PC-9 (cell line): ENCODE results near the gene FAM120A. TPM values are rescaled to one million over a fixed set of nuclear protein-coding genes. Genes with fewer than 3 reads are reported as not detected.

Source experiments
- BruUV-seq: library from RNA; stranded (reverse); fragments of 400-500 nt; replicated peaks from 2 replicates; lab custom pipeline; 2021; lab: Mats Ljungman, UMichigan
- CTCF ChIA-PET: fragments of 300-600 bp; sonication (Branson Sonifier 250); formaldehyde crosslinking; loops from one replicate; lab custom pipeline; 2022; ENCODE audit warnings: antibody characterized with exemption; lab: Charles Lee
- POLR2A ChIA-PET: fragments of 300-600 bp; sonication (Branson Sonifier 250); formaldehyde crosslinking; loops from one replicate; lab custom pipeline; 2022; ENCODE audit warnings: antibody characterized with exemption; ENCODE audit not compliant: unreplicated experiment; lab: Charles Lee
- DNase-seq, 2 experiments: peaks; one replicate each; pipeline versions ENCODE4 v3.0.0 to v3.0.0-alpha.2; 2015 to 2022; ENCODE audit warnings: mixed read lengths in 1 of 2
- H2AFZ ChIP-seq: fragments of 200-600 bp; sonication (generic); 2 replicates; pipeline ENCODE4 v1.8.1; 2017; ENCODE audit warnings: antibody characterized with exemption
- H3F3A ChIP-seq: fragments of 200-600 bp; sonication (generic); 2 replicates; pipeline ENCODE4 v1.8.1; 2017; ENCODE audit warnings: antibody characterized with exemption, mild to moderate bottlenecking, low read depth; ENCODE audit not compliant: insufficient read depth
- H3K27ac ChIP-seq: fragments of 200-600 bp; sonication (generic); 2 replicates; pipeline ENCODE4 v1.6.1; 2016; ENCODE audit warnings: mixed run types
- H3K27me3 ChIP-seq: fragments of 200-600 bp; sonication (generic); 2 replicates; pipeline ENCODE4 v1.6.1; 2016; ENCODE audit warnings: low read depth, mixed run types; ENCODE audit not compliant: insufficient read depth
- H3K36me3 ChIP-seq: fragments of 200-600 bp; sonication (generic); 2 replicates; pipeline ENCODE4 v1.6.1; 2016; ENCODE audit warnings: low read depth, mixed run types
- H3K4me1 ChIP-seq: fragments of 200-600 bp; sonication (generic); replicated peaks from 2 replicates; pipeline ENCODE4 v1.6.1; 2016; ENCODE audit warnings: mixed run types; ENCODE audit not compliant: insufficient read depth
- H3K4me2 ChIP-seq: fragments of 200-600 bp; sonication (generic); 2 replicates; pipeline ENCODE4 v1.6.1; 2017; ENCODE audit warnings: mixed run types
- H3K4me3 ChIP-seq: fragments of 200-600 bp; sonication (generic); 2 replicates; pipeline ENCODE4 v1.6.1; 2016; ENCODE audit warnings: mixed run types
- H3K79me2 ChIP-seq: fragments of 200-600 bp; sonication (generic); 2 replicates; pipeline ENCODE4 v1.6.1; 2017; ENCODE audit warnings: low read depth, mixed run types
- H3K9me2 ChIP-seq: fragments of 200-600 bp; sonication (generic); 2 replicates; pipeline ENCODE4 v1.8.1; 2017; ENCODE audit warnings: mild to moderate bottlenecking; ENCODE audit not compliant: insufficient read depth
- H3K9me3 ChIP-seq: fragments of 200-600 bp; sonication (generic); 2 replicates; pipeline ENCODE4 v1.8.1; 2016; ENCODE audit warnings: low read depth; ENCODE audit not compliant: insufficient read depth
- H4K20me1 ChIP-seq: fragments of 200-600 bp; sonication (generic); 2 replicates; pipeline ENCODE4 v1.8.1; 2017; ENCODE audit not compliant: insufficient read depth
- CTCF ChIP-seq: fragments of 200-600 bp; sonication (generic); conservative IDR thresholded peaks from 2 replicates; pipeline ENCODE4 v1.6.1; 2017; ENCODE audit warnings: mixed run types, antibody characterized with exemption, mild to moderate bottlenecking, moderate library complexity
- EZH2 ChIP-seq: fragments of 200-600 bp; sonication (generic); IDR thresholded peaks from 2 replicates; pipeline ENCODE4 v1.8.0; 2017; ENCODE audit warnings: antibody characterized with exemption, low read depth
- intact Hi-C: fragments of 100-400 bp; cut with micrococcal nuclease; formaldehyde crosslinking; loops from one replicate; pipeline ENCODE4 v1.10.0; 2022; ENCODE audit not compliant: unreplicated experiment
- total RNA-seq: library from RNA; stranded (reverse); gene quantifications from 2 replicates; pipeline ENCODE4 v1.2.3, GENCODE V29; 2021

The FAM120A gene
- total RNA-seq, 1 experiment from 2014 or later = 171 TPM

GRCh38 chr9:93587284-93587650 is 135.8 kb downstream of the FAM120A start:
- Histone ChIP-seq H3K9me2 (no peaks in the 10 kb centered on the region), H3K27ac (no peak overlapping the region), H3F3A (no peaks in the 10 kb centered on the region), H3K27me3 (no peaks in the 10 kb centered on the region), H3K4me2 (no peak overlapping the region), H3K36me3 (no peaks in the 10 kb centered on the region), H3K9me3 (no peaks in the 10 kb centered on the region), H2AFZ (no peak overlapping the region), H3K4me3 (no peak overlapping the region), H3K79me2 (peaks cover 34% of the 10 kb centered on the region), H3K4me1 (no peaks in the 10 kb centered on the region), H4K20me1 (no peaks in the 10 kb centered on the region; the same call in none of the 2 replicates)
- intact Hi-C loops = no loop called here
- DNase-seq = no peak
- CTCF ChIA-PET = interaction anchor here (0.7 kb wide), 1 partner anchor 281 kb away, joined by 6 read pairs; no protein-coding TSS in a partner anchor
- no TSS peak for BruUV-seq
- TF ChIP-seq EZH2 (no peak), CTCF (no peak)
- POLR2A ChIA-PET = no interaction called here

DNA sequence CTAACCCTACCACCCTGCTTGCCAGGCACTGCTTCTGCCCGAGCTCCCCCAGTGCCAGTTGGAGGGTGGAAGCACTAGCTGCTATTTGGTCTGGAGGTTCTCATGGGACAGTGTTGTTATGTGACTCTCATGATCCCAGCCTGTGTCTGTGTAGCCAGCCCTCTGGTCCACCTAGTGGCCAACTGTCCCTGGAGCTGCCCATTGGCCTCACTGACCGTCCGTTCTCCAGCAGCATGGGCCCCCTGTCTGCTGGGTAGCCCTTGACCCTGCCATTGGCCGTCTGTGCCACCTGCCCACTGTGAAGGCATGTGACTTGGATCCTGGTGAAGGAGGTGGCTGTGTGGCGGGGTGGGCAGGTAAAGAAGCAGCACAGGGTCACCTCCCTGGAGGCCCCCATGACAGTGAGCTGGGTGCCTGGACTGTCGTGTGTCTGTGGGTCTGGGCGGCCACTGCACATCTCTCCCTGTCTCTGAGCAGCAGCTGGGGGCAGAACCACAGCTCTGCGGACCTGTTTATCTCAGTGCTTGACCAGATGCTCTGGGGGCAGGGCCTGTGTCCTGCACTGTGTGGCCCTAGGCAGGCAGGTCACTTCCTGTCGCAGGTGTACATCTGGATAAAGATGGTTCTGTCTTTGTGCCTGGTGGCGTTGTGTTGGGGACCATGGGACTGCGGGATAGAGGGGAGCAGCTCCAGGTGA is 136.3 kb downstream of the FAM120A start:
- BruUV-seq = no TSS peak
- CTCF ChIA-PET = interaction anchor here (0.7 kb wide), 1 partner anchor 281 kb away, joined by 6 read pairs; no protein-coding TSS in a partner anchor
- no peaks in the 10 kb centered on the region for H3K9me3 ChIP-seq

More for the DNA sequence above, 136.3 kb downstream of the FAM120A start:
- DNase-seq = no peak
- intact Hi-C loops = no loop called here
- Histone ChIP-seq H3K79me2 (peaks cover 30% of the 10 kb centered on the region), H2AFZ (no peak overlapping the region), H3K4me2 (no peak overlapping the region), H3K36me3 (no peaks in the 10 kb centered on the region), H3K27me3 (no peaks in the 10 kb centered on the region), H3F3A (no peaks in the 10 kb centered on the region), H3K4me1 (no peaks in the 10 kb centered on the region), H3K27ac (no peak overlapping the region), H3K9me2 (no peaks in the 10 kb centered on the region), H3K4me3 (no peak overlapping the region), H4K20me1 (no peaks in the 10 kb centered on the region; the same call in none of the 2 replicates)
- POLR2A ChIA-PET = interaction anchor here (0.5 kb wide), 1 partner anchor 396 kb away, joined by 3 read pairs; no protein-coding TSS in a partner anchor
- TF ChIP-seq EZH2 (no peak), CTCF (no peak; the same call in 1 of the 2 replicates)
